ENCODE measurements around the gene PTCH2. TPM values are rescaled to one million over a fixed set of nuclear protein-coding genes. Genes with fewer than 3 reads are reported as not detected.

The PTCH2 gene
- total RNA-seq, 3 donors from 2014 or later, result 0.32 to 2.2 (median 1.3) TPM

DNA sequence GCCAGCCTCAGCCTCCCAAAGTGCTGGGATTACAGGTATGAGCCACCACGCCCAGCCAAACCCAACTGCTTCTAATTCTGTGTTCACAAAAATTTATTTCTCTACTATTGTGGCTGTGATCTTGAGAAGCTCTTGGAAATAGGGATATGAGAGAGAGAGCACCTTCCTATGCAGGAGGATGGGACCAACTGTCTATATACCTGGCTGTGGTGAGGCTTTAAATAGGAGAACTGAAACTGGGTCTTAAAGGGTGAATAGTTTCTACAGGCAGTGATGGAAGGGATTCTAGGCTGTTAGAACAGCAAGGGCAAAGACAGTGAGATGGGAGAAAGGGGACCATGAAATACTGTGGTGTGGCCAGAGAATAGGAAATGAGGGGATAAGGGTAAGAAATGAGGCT lies 8.3 kb upstream of the PTCH2 start:
- DNase-seq (ENCODE audit: low spot score in 2 of 2), result no peak
- Histone ChIP-seq H3K4me1 (no peaks in the 10 kb centered on the region), H3K4me3 (no peak overlapping the region), H3K9me3 (no peaks in the 10 kb centered on the region), H3K27ac (no peak overlapping the region), H3K27me3 (no peaks in the 10 kb centered on the region), H3K36me3 (no peaks in the 10 kb centered on the region)
- TF ChIP-seq POLR2A (IDR thresholded peaks at IDR 0.05) (no peak), POLR2AphosphoS5 (IDR thresholded peaks at IDR 0.05) (no peak)
- TF ChIP-seq, protein P1, sequence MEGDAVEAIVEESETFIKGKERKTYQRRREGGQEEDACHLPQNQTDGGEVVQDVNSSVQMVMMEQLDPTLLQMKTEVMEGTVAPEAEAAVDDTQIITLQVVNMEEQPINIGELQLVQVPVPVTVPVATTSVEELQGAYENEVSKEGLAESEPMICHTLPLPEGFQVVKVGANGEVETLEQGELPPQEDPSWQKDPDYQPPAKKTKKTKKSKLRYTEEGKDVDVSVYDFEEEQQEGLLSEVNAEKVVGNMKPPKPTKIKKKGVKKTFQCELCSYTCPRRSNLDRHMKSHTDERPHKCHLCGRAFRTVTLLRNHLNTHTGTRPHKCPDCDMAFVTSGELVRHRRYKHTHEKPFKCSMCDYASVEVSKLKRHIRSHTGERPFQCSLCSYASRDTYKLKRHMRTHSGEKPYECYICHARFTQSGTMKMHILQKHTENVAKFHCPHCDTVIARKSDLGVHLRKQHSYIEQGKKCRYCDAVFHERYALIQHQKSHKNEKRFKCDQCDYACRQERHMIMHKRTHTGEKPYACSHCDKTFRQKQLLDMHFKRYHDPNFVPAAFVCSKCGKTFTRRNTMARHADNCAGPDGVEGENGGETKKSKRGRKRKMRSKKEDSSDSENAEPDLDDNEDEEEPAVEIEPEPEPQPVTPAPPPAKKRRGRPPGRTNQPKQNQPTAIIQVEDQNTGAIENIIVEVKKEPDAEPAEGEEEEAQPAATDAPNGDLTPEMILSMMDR (IDR thresholded peaks at IDR 0.05), result no peak
- intact Hi-C loops (cut with DNase I; ENCODE audit: low total_unique reads), result no loop called here

DNA sequence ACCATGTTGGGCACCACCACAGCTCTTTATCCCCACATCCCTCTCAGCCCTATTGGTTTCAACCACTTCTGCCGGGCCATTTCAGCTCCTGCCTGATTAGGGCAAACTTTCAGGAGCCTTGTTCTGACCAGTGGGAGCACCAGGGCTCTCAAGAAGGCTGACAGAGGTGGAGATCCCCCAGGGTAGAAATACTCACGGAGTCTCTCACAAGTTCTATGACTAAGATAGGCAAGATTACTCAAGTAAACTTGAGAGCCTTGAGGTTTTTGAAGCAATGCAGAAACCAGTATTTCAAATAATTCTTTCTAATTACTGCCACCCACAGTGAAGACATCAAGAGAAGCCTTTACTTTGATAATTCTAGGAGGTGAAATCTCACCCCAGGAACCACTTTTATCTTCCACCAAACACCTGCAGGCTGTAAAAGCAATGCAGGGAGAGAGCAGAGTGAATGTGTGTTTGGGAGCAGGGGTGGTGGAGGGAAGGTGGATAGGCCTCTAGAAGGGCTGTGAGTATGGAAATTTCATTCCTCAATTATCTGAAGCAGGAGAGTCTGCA lies 6.6 kb upstream of the PTCH2 start:
- DNase-seq (ENCODE audit: low spot score in 2 of 2), result no peak
- intact Hi-C loops (cut with DNase I; ENCODE audit: low total_unique reads), result no loop called here
- no peaks in the 10 kb centered on the region for H3K4me1 ChIP-seq
- H3K4me3 ChIP-seq, result no peak overlapping the region
- H3K27me3 ChIP-seq, result no peaks in the 10 kb centered on the region
- H3K9me3 ChIP-seq, result no peaks in the 10 kb centered on the region
- H3K27ac ChIP-seq, result peak overlapping the region; percentile 51 to 76
- no peak for TF ChIP-seq POLR2AphosphoS5 (IDR thresholded peaks at IDR 0.05)
- no peak for TF ChIP-seq POLR2A (IDR thresholded peaks at IDR 0.05)
- TF ChIP-seq, protein P1 (IDR thresholded peaks at IDR 0.05), result no peak
- no peaks in the 10 kb centered on the region for H3K36me3 ChIP-seq

- no peaks in the 10 kb centered on the region for H3K36me3 ChIP-seq
- peak in 1 of 2 donors; percentile 40 for DNase-seq (ENCODE audit: low spot score in 2 of 2)
- TF ChIP-seq, protein P1 (IDR thresholded peaks at IDR 0.05), result no peak
- no peak for TF ChIP-seq POLR2A (IDR thresholded peaks at IDR 0.05)
- TF ChIP-seq POLR2AphosphoS5 (IDR thresholded peaks at IDR 0.05), result no peak
- no peaks in the 10 kb centered on the region for H3K4me1 ChIP-seq
- H3K27ac ChIP-seq, result peak overlapping the region; percentile 51 to 76
- no peaks in the 10 kb centered on the region for H3K27me3 ChIP-seq
- no peaks in the 10 kb centered on the region for H3K9me3 ChIP-seq
- intact Hi-C loops (cut with DNase I; ENCODE audit: low total_unique reads), result no loop called here
- H3K4me3 ChIP-seq, result no peak overlapping the region
These were observed 5.6 kb upstream of the PTCH2 start for GRCh38 chr1:44848456-44849181.

DNA sequence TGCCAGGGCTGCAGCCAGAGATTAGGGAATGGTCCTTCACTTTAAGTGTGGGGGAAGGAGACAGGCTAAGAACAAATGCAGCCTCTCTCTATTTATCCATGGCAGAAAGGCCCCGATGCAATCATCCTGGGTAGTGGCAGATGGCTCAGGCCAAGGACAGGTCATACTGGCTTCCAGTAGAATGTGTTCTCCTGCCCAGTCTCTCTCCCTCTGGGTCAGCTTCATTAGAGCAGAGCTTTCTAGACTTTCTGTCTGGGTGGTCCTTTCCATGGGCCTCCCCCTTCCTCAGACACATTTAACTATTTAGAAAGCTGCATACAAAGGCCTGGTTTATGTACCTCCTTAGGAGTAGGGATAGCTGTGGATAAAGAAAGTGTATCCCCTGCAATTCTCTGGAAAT lies 4.8 kb upstream of the PTCH2 start:
- peak overlapping the region; percentile 51 to 76 for H3K27ac ChIP-seq
- TF ChIP-seq POLR2AphosphoS5 (IDR thresholded peaks at IDR 0.05), result no peak
- TF ChIP-seq, protein P1 (IDR thresholded peaks at IDR 0.05), result no peak
- TF ChIP-seq POLR2A (IDR thresholded peaks at IDR 0.05), result no peak
- intact Hi-C loops (cut with DNase I; ENCODE audit: low total_unique reads), result no loop called here

GRCh38 chr1:44846985-44847384 lies 3.9 kb upstream of the PTCH2 start:
- no peak for TF ChIP-seq POLR2A (IDR thresholded peaks at IDR 0.05)
- TF ChIP-seq POLR2AphosphoS5 (IDR thresholded peaks at IDR 0.05), result no peak
- TF ChIP-seq, protein P1 (IDR thresholded peaks at IDR 0.05), result no peak
- intact Hi-C loops (cut with DNase I; ENCODE audit: low total_unique reads), result no loop called here
- DNase-seq (ENCODE audit: low spot score in 2 of 2), result no peak
- Histone ChIP-seq H3K36me3 (no peaks in the 10 kb centered on the region), H3K27me3 (no peaks in the 10 kb centered on the region), H3K4me1 (no peaks in the 10 kb centered on the region), H3K9me3 (no peaks in the 10 kb centered on the region), H3K4me3 (no peak overlapping the region), H3K27ac (peak overlapping the region in 1 of 2 donors; percentile 5)

More for the DNA sequence above, 4.8 kb upstream of the PTCH2 start:
- Histone ChIP-seq H3K36me3 (no peaks in the 10 kb centered on the region), H3K27me3 (no peaks in the 10 kb centered on the region), H3K4me3 (no peak overlapping the region), H3K4me1 (no peaks in the 10 kb centered on the region), H3K9me3 (no peaks in the 10 kb centered on the region)
- no peak for DNase-seq (ENCODE audit: low spot score in 2 of 2)
